DLD1 (cell line): ENCODE data around the gene PIGX.

Experiments
- in situ Hi-C: cut with HindIII; loops from 2 replicates; pipeline ENCODE4 v1.10.0; 2017; ENCODE audit warnings: low sequenced_read_pairs

The PIGX gene

DNA sequence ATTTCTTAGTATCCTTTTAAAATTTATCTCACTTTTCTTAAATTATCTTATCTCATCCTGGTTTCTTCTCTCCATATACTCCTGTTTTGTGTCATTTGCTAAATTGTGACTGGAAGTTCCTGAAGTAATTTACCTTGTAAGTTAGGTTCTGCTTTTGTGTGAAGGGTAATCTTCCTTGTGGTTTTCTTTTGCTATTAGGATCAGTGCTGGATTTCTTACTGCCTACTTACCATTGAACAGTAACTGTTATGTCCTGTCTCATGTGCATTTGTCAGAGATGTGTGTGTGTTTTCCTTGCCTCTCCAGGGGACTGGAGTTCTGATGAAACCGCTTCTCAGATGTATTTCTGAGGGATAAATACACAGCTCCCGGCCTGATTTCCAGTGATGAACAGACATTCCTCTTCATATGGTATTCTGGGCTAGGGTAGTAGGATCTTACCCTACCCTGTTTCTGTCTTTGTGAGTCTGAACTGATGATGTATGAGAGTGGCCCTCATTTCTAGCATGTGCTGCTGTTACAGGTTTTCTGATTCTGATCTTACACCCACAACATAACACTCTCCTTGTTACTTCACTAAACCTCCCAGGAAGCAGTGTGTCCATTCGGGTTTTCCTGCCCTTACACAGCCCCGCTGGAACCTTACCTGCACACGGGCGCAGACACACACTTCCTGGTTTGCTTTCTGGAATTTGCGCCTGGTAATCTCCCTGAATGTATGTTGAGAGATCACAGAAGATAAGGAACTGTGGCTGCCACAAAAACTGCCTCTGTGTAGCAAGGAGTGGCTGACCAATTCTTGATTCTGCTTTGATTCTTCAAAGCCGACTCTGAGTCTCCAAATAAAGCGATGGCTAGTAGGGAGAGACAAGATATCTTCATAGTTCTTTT is 42.2 kb downstream of the PIGX start:
- in situ Hi-C loops = no loop called here

DNA sequence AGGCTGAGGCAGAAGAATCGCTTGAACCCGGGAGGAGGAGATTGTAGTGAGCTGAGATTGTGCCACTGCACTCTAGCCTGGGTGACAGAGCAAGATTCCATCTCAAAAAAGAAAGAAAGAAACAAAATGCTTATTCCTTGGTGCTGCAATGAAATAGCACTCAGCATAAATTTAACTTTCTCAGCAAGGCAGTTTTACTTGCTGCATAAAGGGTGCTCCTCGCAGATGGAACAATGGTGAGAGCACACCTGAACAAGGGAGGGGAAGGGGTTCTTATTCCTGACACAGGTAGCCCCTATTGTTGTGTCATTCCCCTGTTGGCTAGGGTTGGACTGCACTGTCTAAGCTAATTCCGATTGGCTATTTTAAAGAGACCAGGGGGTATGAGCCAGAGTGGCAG is 44.6 kb downstream of the PIGX start:
- in situ Hi-C loops = no loop called here

DNA sequence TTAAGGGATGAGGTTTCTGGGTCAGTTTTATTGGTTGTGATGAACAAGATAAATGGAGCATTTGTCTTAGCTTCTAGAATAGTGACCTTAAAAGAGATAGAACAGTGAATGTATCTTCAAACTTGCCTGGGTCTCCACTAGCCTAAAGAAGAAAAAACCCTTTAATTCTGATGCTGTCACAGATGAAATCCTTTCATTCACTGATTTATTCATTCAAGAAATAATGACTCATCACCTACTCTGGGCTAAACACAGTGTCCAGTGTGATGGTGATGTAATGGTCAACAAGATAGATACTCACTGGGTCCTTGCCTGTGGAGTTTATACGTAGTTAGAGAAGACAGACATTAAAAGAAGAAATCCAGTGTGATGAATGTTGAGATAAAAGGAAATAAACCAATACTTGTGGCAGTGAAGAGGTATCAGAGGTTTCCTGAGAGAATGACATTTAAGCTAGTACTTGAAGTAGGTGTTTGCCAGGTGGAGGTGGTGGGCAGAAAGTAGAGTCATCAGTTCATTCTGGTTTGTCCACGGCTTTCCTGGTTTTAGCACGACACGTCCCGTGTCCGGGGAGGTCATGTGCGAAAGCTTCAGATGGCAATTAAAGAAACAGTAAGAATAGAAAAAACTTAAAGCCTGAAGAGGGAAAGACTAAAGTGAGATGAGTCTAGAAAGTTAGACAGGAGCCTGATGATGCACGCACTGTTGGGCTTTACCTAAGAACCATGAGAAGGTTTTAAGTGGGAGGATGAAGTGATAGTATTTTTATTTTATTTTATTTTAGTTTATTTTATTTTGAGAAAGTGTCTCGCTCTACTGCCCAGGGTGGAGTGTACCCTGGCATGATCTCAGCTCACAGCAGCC is 45.9 kb downstream of the PIGX start:
- in situ Hi-C loops = no loop called here

DNA sequence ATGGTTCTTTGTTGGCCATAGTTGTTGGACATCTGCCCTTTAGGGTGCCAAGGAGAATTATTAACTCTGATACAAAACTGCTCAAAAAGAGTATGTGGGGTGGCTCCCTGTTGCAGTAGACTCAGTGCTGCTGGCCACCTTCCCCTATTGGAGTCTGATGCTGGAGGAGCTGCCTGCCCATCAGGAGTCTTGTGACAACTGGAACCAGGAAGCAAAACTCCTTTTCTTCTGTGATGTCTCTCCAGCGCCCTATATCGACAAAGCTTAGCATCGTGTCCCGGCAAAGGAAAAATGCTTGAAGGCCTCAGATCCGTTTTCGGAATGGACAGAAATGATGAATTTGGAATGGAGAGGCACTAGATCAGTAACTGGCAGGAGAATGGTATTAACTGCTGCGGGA is 51.0 kb downstream of the PIGX start:
- in situ Hi-C loops = no loop called here

DNA sequence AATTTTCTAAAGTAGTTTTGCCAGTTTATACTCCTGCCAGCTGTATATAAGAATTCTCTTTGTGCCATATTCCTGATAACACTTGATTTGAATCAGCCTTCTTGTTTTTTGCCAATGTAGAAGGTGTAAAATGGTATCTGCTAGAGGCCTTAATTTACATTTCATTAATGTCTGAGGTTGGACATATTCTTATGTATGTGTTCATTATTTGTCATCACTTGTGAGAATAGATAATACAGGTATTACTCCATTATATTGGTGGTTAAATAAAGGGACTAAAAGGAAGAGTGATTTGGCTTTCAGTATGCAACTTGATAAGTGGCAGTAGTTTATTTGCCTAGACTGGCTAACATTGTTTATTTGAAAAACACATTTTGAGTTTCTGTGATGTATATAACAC is 53.3 kb downstream of the PIGX start:
- in situ Hi-C loops = no loop called here

DNA sequence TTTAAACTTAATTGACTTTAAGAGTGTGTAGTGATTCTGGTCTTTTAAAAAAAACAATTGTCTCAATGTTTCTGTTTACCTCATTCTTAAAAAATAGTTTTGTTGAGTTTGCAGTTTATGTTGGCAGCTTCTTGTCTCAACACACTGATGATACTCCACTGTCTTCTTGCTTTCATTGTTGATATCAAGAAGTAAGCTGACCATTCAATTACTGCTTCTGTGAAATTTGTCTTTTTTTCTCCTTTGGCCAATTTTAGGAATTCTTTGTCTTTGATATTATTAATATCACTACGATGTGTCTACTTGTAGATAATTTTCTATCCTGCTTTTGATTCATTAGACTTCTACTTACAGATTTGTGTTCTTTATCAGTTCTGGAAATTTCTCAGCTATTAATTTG is 58.9 kb downstream of the PIGX start:
- in situ Hi-C loops = no loop called here

DNA sequence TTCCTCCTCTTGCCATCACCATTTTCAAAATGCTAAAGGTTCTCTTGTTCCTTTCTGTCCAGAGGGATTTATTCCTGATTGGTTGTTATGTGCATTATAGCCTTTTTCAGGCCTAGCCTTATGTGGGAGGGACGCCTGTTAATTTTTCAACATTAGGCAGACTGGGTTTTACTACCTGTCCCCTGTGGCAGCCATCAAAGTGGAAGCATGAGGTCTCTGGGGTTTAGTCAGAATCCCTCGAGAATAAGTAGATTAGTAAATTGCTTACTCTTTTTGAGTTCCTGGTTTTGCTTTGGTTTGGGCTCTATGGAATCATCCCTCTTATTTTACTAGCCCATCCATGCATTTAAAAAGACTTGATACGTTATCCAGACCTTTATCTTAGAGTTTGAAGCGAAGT is 59.9 kb downstream of the PIGX start:
- in situ Hi-C loops = no loop called here

DNA sequence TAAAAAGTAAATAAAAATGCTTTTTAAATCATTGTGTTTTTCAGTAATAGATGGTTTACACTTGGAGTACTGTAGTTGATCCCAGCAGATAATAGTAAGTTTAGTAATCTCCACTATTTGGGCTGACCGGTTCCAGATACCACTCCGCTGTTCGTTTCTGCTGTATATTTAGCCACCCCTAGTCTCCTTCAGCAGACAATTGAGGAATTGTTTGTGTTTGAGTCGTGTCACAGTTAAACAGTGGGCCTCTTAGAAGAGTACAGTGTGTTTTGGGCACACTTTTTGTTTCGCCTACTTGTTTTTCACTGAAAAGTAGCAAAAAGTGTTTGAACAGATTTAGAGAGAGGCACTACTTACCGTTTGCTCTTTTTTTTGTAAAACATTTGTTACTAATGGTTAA is 60.7 kb downstream of the PIGX start:
- in situ Hi-C loops = no loop called here

DNA sequence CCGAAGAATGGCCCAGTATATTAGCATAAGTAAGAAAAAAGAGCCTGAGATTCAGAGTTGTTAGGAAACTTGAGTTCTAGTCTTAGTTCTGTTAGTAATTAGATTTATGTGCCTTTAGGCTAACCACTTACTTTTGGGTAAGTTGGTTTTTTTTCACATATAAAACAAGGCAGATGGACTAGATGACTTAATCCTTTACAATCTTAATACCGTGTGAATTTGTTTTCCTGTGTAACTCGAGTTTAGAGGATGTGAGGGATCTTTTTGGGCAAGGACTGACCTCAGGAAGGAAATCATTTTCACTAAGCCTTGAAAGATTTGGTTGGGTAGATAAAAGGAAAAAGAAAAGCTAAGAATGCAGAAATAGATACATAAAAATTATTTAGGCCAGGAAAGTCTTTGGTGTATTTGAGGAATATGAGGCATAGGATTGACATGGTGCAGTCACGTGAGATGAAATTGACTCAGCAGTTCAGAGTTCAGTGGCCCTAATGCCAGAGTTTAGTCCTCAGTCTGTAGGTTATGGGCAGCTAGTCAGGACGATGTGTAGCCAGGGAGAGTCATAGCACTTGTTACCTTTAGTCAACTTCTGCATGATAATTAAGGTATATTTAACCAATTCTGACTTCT is 62.1 kb downstream of the PIGX start:
- in situ Hi-C loops = no loop called here

DNA sequence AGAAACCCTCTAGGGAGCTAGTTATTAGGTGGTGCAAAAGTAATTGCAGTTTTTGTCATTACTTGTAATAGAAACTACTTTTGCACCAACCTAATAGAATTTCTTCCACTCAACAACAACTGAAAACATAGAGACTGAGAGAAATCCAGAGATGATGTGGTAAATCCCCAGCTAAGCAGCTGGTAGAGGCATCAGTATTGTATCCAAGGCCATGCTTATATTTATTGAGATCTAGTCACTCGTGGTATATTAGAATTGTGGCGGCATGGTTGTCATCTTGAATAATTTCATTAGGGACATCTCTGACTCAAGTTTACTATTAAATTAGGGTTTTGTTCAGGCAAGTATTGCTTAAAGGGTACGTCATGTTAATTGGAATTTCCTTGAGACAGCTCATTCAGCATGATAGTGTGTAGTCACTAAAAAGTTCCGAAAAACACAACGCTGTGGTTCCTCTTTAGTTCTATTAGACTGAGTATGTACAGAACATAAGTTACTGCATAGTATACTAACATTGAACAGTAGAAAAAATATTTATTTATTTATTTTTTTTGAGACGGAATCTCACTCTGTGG is 62.8 kb downstream of the PIGX start:
- in situ Hi-C loops = no loop called here

DNA sequence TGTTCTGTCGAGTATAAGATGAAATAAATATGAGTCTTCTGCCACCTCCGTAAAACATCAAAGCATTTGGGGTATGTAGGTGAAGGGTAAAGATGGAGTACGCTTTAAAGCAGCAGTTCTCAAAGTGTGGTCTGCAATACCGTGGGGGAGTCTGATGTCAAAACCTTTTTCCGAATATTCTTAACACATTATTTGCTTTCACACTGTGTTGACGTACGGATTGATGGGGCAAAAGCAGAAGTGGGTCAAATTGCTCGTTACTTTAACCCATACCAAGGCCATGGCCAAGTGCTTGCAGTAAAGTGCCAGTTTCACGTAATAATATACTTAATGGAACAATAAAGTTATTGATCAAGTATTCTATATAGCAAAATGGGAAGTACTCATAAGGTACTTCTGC is 63.8 kb downstream of the PIGX start:
- in situ Hi-C loops = no loop called here

DNA sequence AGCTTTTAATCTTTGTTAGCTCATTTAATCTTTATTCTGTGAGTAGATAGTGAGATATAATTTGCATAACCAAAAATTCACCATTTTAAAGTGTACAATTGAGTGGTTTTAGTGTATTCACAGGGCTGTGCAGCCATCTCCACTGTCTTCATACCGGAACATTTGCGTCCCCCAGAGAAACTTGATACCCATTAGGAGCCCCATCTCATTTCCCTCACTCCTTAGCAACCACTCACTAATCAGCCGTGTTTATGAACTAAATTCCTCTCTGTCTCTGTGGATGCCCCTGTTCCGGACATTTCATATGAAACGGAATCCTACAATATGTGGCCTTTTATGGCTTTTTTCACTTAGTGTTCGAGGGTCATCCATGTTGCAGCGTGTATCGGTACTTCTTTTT is 65.7 kb downstream of the PIGX start:
- in situ Hi-C loops = no loop called here

DNA sequence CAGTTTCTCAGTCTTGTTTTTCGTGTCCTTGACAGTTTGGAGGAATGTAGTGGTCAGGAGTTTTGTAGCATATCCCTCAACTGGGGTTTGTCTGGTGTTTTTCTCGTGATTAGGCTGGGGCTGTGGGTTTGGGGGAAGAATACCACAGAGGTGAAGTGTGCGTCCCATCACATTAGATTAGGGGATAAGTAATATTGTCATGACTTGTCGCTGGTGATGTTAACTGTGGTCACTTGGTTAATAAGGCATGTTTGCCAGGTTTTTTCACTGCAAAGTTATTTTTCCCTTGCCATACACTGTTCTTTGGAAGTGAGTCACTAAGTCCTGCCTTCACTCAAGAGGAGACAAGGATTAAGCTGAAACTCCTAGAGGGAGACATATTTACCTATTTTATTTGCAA is 66.6 kb downstream of the PIGX start:
- in situ Hi-C loops = no loop called here

DNA sequence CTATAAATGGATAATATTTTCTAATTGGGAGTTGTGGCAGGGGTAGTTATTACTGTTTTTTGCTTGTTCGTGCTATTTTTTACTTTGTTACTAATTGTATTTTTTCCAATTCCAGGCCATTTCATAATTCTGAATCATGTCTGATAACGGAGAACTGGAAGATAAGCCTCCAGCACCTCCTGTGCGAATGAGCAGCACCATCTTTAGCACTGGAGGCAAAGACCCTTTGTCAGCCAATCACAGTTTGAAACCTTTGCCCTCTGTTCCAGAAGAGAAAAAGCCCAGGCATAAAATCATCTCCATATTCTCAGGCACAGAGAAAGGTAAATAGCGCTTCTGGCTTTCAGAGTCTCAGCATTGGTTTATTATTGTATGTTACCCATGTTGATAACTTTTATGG is 70.3 kb downstream of the PIGX start:
- in situ Hi-C loops = no loop called here
